CD4-positive, CD25-positive, alpha-beta regulatory T cell (primary cell): ENCODE measurements around the gene ALDH4A1. TPM values are rescaled to one million over a fixed set of nuclear protein-coding genes. Genes with fewer than 3 reads are reported as not detected.

Experiments used
- ATAC-seq, 2 donors: fragments of 150-1000 bp; cut with Tn5 transposase; one replicate each; pipeline ENCODE4 v1.10.0; 2021; ENCODE audit warnings: low read depth in 2 of 2, moderate number of reproducible peaks in 2 of 2, moderate library complexity in 1 of 2
- DNase-seq, 3 donors: peaks; one replicate each; pipeline versions ENCODE4 v3.0.0 to v3.0.0-alpha.2; 2012 to 2022; ENCODE audit warnings: mixed read lengths in 1 of 3
- H3K27ac ChIP-seq: one replicate; pipeline ENCODE4 v1.7.0; 2013; ENCODE audit warnings: mild to moderate bottlenecking, low read length; ENCODE audit not compliant: insufficient read depth, poor library complexity, severe bottlenecking
- H3K27me3 ChIP-seq: one replicate; pipeline ENCODE4 v1.7.0; 2013; ENCODE audit warnings: low read length; ENCODE audit not compliant: control insufficient read depth, insufficient read depth
- H3K36me3 ChIP-seq: one replicate; pipeline ENCODE4 v1.7.0; 2013; ENCODE audit warnings: mild to moderate bottlenecking, low read length, moderate library complexity; ENCODE audit not compliant: control insufficient read depth, insufficient read depth
- H3K4me1 ChIP-seq: 2 replicates; pipeline ENCODE4 v1.7.0; 2013; ENCODE audit warnings: mild to moderate bottlenecking, low read length; ENCODE audit not compliant: insufficient read depth, control insufficient read depth, poor library complexity, severe bottlenecking
- H3K4me3 ChIP-seq: one replicate; pipeline ENCODE4 v1.7.0; 2013; ENCODE audit warnings: low read depth, mild to moderate bottlenecking, low read length, moderate library complexity
- H3K9me3 ChIP-seq, 2 experiments: 1 replicate in 1 of 2; 2 replicates in 1 of 2; pipeline ENCODE4 v1.7.0; 2013; ENCODE audit warnings: low read length in 2 of 2, mild to moderate bottlenecking in 1 of 2, moderate library complexity in 1 of 2; ENCODE audit not compliant: control insufficient read depth in 2 of 2
- H3K27ac Mint-ChIP-seq, 3 donors: one replicate each; pipeline ENCODE4 v1.8.0; 2020 to 2022; ENCODE audit warnings: mild to moderate bottlenecking in 3 of 3, mixed read lengths in 3 of 3, moderate library complexity in 2 of 3
- H3K27me3 Mint-ChIP-seq: one replicate; pipeline ENCODE4 v1.8.0; 2022; ENCODE audit warnings: mild to moderate bottlenecking, mixed read lengths
- H3K36me3 Mint-ChIP-seq: one replicate; pipeline ENCODE4 v1.8.0; 2020; ENCODE audit warnings: mixed read lengths
- H3K4me1 Mint-ChIP-seq, 4 donors: one replicate each; pipeline ENCODE4 v1.8.0; 2020 to 2022; ENCODE audit warnings: mixed read lengths in 4 of 4, mild to moderate bottlenecking in 1 of 4
- H3K4me3 Mint-ChIP-seq, 4 donors: one replicate each; pipeline ENCODE4 v1.8.0; 2020 to 2022; ENCODE audit warnings: mild to moderate bottlenecking in 4 of 4, mixed read lengths in 4 of 4, moderate library complexity in 3 of 4
- H3K9me3 Mint-ChIP-seq, 7 donors: one replicate each; pipeline ENCODE4 v1.8.0; 2020 to 2022; ENCODE audit warnings: mixed read lengths in 7 of 7, mild to moderate bottlenecking in 3 of 7, moderate library complexity in 2 of 7
- polyA plus RNA-seq, 4 donors: library from polyadenylated mRNA; unstranded; fragments of 300-500 nt; fragmentation: Illumina TruSeq; gene quantifications; one replicate each; pipeline ENCODE4 v1.2.3, GENCODE V29; 2021
- total RNA-seq: library from RNA; stranded (reverse); gene quantifications from one replicate; pipeline ENCODE4 v1.2.3, GENCODE V29; 2022

The ALDH4A1 gene
- total and polyA plus RNA-seq, 5 donors from 2014 or later, result 1.0 to 2.0 (median 1.4) TPM

DNA sequence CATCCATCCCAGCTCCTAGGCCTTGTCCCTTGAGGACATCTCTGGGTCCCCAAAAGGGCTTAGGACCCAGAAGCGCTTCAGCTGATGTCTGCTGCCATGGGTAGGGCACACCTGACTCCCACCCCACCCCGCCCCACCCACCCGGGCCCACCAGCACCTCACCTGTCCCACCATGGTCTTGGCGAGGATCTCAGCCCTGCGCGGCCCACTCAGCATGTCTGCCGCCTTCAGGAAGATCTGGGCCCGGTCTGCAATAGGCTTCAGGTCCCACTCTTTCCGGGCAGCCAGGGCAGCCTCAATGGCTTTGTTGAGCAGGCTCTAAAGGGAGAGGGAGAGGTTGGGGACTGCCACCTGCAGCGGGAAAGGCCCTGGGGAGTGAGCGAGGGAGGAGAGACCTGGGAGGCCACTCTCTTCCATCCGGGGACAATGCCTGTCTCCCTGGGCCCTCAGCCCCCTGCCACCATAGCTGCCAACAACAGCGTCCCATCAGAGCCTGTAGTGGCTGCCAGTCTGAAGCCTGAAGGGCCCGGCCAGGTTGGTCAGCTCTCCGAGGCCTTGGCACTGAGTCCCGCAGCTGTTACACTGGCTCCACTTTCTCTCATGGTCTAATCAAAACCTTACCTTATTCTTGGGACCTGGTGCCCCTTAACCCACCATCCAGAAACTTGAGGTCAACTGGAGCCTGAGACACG, 16.9 kb downstream of the ALDH4A1 start:
- no peaks in the 10 kb centered on the region for H3K36me3 ChIP-seq
- no peaks in the 10 kb centered on the region for H3K9me3 ChIP-seq
- H3K4me3 ChIP-seq, result no peak overlapping the region
- Mint-ChIP-seq H3K9me3 (no peaks in the 10 kb centered on the region), H3K4me3 (no peak overlapping the region), H3K27ac (no peak overlapping the region), H3K4me1 (peaks cover 0 to 5% (median 0%) of the 10 kb centered on the region in 4 donors), H3K36me3 (peaks cover 6% of the 10 kb centered on the region), H3K27me3 (no peaks in the 10 kb centered on the region)
- no peak overlapping the region for H3K27ac ChIP-seq
- DNase-seq, result no peak
- H3K27me3 ChIP-seq, result no peaks in the 10 kb centered on the region
- H3K4me1 ChIP-seq, result no peaks in the 10 kb centered on the region
- ATAC-seq, result no peak

GRCh38 chr1:18884727-18885126, 17.6 kb downstream of the ALDH4A1 start:
- H3K4me3 Mint-ChIP-seq, result no peak overlapping the region
- H3K9me3 Mint-ChIP-seq, result no peaks in the 10 kb centered on the region

GRCh38 chr1:18884419-18884717, 18.0 kb downstream of the ALDH4A1 start:
- Histone ChIP-seq H3K36me3 (no peaks in the 10 kb centered on the region), H3K9me3 (no peaks in the 10 kb centered on the region), H3K4me3 (no peak overlapping the region), H3K27ac (no peak overlapping the region), H3K27me3 (no peaks in the 10 kb centered on the region), H3K4me1 (no peaks in the 10 kb centered on the region)
- no peak for DNase-seq
- Mint-ChIP-seq H3K27me3 (no peaks in the 10 kb centered on the region), H3K9me3 (no peaks in the 10 kb centered on the region), H3K4me1 (peaks cover 0 to 5% (median 0%) of the 10 kb centered on the region in 4 donors), H3K36me3 (peaks cover 6% of the 10 kb centered on the region), H3K27ac (no peak overlapping the region), H3K4me3 (no peak overlapping the region)
- no peak for ATAC-seq

More at GRCh38 chr1:18884727-18885126, 17.6 kb downstream of the ALDH4A1 start:
- Mint-ChIP-seq H3K27ac (peak overlapping the region in 1 of 3 donors; percentile 2), H3K4me1 (peaks cover 0 to 5% (median 0%) of the 10 kb centered on the region in 4 donors), H3K27me3 (no peaks in the 10 kb centered on the region), H3K36me3 (peaks cover 6% of the 10 kb centered on the region)
- DNase-seq (no peak), ATAC-seq (no peak)
- no peak overlapping the region for H3K27ac ChIP-seq
- no peaks in the 10 kb centered on the region for H3K9me3 ChIP-seq
- H3K4me3 ChIP-seq, result no peak overlapping the region
- no peaks in the 10 kb centered on the region for H3K36me3 ChIP-seq
- H3K27me3 ChIP-seq, result no peaks in the 10 kb centered on the region
- no peaks in the 10 kb centered on the region for H3K4me1 ChIP-seq

GRCh38 chr1:18883636-18884418, 18.5 kb downstream of the ALDH4A1 start:
- Mint-ChIP-seq H3K9me3 (no peaks in the 10 kb centered on the region), H3K27ac (no peak overlapping the region), H3K4me1 (peaks cover 0 to 5% (median 0%) of the 10 kb centered on the region in 4 donors), H3K27me3 (no peaks in the 10 kb centered on the region), H3K36me3 (peaks cover 6% of the 10 kb centered on the region), H3K4me3 (no peak overlapping the region)
- Histone ChIP-seq H3K4me1 (no peaks in the 10 kb centered on the region), H3K36me3 (no peaks in the 10 kb centered on the region), H3K9me3 (no peaks in the 10 kb centered on the region), H3K27me3 (no peaks in the 10 kb centered on the region), H3K4me3 (no peak overlapping the region), H3K27ac (no peak overlapping the region)
- DNase-seq (peak; percentile 57 to 71 (median 63)), ATAC-seq (peak; percentile 62 to 63)

DNA sequence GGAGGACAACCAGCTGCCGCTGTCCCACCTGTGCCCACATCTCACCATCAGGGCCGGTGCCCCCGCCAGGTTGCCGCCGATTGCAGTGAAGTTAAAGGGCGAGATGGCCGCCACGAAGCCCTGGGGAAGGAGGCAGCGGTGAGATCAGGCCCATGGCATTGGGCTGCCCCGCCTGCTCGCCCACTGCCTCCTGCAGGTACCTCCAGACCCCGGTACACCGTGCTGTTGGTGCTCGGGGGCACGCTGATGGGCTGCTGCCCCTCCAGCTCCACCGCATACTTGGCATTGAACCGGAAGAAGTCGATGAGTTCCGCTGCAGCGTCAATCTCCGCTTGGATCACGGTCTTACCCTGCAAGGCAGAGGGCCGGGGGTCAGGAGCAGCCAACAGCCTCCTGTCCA, 19.3 kb downstream of the ALDH4A1 start:
- Histone ChIP-seq H3K4me3 (no peak overlapping the region), H3K4me1 (no peaks in the 10 kb centered on the region), H3K36me3 (no peaks in the 10 kb centered on the region), H3K27me3 (no peaks in the 10 kb centered on the region), H3K9me3 (no peaks in the 10 kb centered on the region), H3K27ac (no peak overlapping the region)
- no peaks in the 10 kb centered on the region for H3K27me3 Mint-ChIP-seq
- ATAC-seq, result no peak
- H3K9me3 Mint-ChIP-seq, result no peaks in the 10 kb centered on the region
- H3K36me3 Mint-ChIP-seq, result peaks cover 10% of the 10 kb centered on the region
- DNase-seq, result no peak
- H3K27ac Mint-ChIP-seq, result no peak overlapping the region
- no peak overlapping the region for H3K4me3 Mint-ChIP-seq
- peaks cover 0 to 5% (median 0%) of the 10 kb centered on the region in 4 donors for H3K4me1 Mint-ChIP-seq

DNA sequence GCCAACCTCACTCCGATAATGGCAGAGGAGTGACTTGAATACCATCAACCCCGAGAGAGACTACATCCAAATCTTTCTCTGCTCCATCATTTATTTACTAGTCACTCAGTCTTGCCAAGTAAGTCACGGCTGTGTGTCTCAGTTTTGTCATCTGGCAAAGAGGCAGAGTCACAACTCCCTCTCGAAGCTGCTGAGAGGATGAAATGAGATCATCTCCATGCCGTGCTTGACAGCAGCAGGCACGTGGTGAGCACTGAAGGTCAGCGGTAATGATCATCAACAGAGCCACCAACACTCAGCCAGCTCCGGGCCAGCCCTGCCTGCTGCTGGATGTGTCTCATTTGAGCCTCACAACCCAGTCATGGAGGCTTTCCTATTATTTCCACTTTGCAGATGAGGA, 19.9 kb downstream of the ALDH4A1 start:
- H3K4me3 Mint-ChIP-seq, result no peak overlapping the region
- H3K27me3 Mint-ChIP-seq, result no peaks in the 10 kb centered on the region
- no peaks in the 10 kb centered on the region for H3K9me3 ChIP-seq
- no peak overlapping the region for H3K27ac ChIP-seq
- H3K4me1 Mint-ChIP-seq, result peaks cover 0 to 5% (median 0%) of the 10 kb centered on the region in 4 donors
- ATAC-seq (no peak), DNase-seq (no peak)
- H3K36me3 ChIP-seq, result no peaks in the 10 kb centered on the region
- H3K4me3 ChIP-seq, result no peak overlapping the region
- no peaks in the 10 kb centered on the region for H3K9me3 Mint-ChIP-seq
- H3K27ac Mint-ChIP-seq, result no peak overlapping the region
- H3K27me3 ChIP-seq, result no peaks in the 10 kb centered on the region
- no peaks in the 10 kb centered on the region for H3K4me1 ChIP-seq
- peaks cover 10% of the 10 kb centered on the region for H3K36me3 Mint-ChIP-seq

DNA sequence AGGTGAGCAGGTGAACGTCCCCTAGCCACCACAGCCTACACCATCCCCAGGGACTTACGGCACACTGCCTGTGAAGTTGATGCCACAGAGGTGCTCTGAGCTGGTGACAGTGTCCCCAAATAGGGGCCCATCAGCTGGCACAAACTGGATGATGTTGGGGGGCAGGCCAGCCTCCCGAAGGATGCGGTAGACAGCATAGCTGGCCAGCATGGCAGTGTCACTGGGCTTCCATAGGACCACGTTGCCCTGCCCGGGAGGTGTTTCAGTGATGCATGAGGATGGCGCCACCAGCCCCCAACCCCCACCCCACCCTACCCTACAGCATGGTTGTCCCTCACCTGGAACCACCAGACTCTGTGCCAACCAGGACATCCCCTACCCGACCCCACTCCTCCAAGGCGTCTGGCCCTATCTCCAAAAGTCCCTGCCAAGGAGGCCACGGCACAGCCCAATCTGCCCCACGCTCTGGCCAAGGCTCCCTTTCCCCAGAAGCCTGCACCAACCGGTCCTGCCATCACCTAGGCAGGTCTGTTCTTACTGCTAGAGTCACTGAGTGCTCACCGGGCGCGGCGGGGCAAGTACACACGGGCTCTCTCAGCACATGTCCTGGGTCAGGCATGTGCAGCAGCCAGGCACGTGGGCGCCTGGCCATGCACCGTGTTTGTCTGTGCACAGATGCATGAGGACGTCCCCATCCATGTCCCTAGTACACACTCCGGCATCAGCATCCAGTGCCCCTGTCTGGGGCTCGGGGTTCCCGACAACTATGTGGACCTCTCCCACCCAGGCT, 20.5 kb downstream of the ALDH4A1 start:
- ATAC-seq (no peak), DNase-seq (no peak)
- Mint-ChIP-seq H3K4me1 (peaks cover 0 to 5% (median 0%) of the 10 kb centered on the region in 4 donors), H3K27ac (no peak overlapping the region), H3K27me3 (no peaks in the 10 kb centered on the region), H3K9me3 (no peaks in the 10 kb centered on the region), H3K36me3 (peaks cover 10% of the 10 kb centered on the region), H3K4me3 (no peak overlapping the region)
- Histone ChIP-seq H3K9me3 (no peaks in the 10 kb centered on the region), H3K4me1 (no peaks in the 10 kb centered on the region), H3K27me3 (no peaks in the 10 kb centered on the region), H3K36me3 (no peaks in the 10 kb centered on the region), H3K27ac (no peak overlapping the region), H3K4me3 (no peak overlapping the region)
